Activated naive CD4-positive, alpha-beta T cell treated with anti-CD3 and anti-CD28 coated beads for 36 hours (primary cell): Measurements from ENCODE around the gene ZHX3. TPM values are rescaled to one million over a fixed set of nuclear protein-coding genes. Genes with fewer than 3 reads are reported as not detected.
"Not testable (repeated sequence)": the region's sequence is repeated elsewhere in the genome, so short reads cannot be mapped to it uniquely, and the experiment has no call there.

Experiments used
- CTCF ChIA-PET: fragments of 350-600 bp; sonication (Branson Sonifier 250); formaldehyde crosslinking; loops from one replicate; lab custom pipeline; 2021; ENCODE audit warnings: antibody characterized with exemption; lab: Charles Lee
- DNase-seq: peaks from one replicate; pipeline ENCODE4 v3.0.0-alpha.2; 2020
- H3K27ac Mint-ChIP-seq: one replicate; pipeline ENCODE4 v1.8.0; 2021; ENCODE audit warnings: mild to moderate bottlenecking, mixed read lengths
- H3K27me3 Mint-ChIP-seq: one replicate; pipeline ENCODE4 v1.8.0; 2021; ENCODE audit warnings: low read depth, mixed read lengths
- H3K36me3 Mint-ChIP-seq: one replicate; pipeline ENCODE4 v1.8.0; 2021; ENCODE audit warnings: low read depth, mixed read lengths
- H3K4me1 Mint-ChIP-seq: one replicate; pipeline ENCODE4 v1.8.0; 2021; ENCODE audit warnings: low read depth, mixed read lengths
- H3K4me3 Mint-ChIP-seq: one replicate; pipeline ENCODE4 v1.8.0; 2021; ENCODE audit warnings: mild to moderate bottlenecking, moderate library complexity, mixed read lengths
- H3K9me3 Mint-ChIP-seq: one replicate; pipeline ENCODE4 v1.8.0; 2021; ENCODE audit warnings: mixed read lengths
- intact Hi-C: fragments of 100-400 bp; cut with micrococcal nuclease; formaldehyde crosslinking; loops from one replicate; pipeline ENCODE4 v1.15.1; 2023
- microRNA-seq: library from miRNA; unstranded; fragments of <30 nt; microRNA quantifications from one replicate; pipeline ENCODE4 v1.2.0, GENCODE V29; 2022; ENCODE audit warnings: borderline microRNAs expressed, borderline replicate concordance
- total RNA-seq, 2 experiments: library from RNA; stranded (reverse); gene quantifications; one replicate each; pipeline ENCODE4 v1.2.3, GENCODE V29; 2021

The ZHX3 gene
- total RNA-seq, 2 experiments from 2014 or later: 9.4 to 9.9 TPM

- CTCF ChIA-PET: interaction anchor here (0.5 to 5.2 kb wide), 23 partner anchors 8 to 280 kb away, joined by 3 to 77 read pairs (median 4); partner anchors contain the start of gene LPIN3
- intact Hi-C loops: no loop called here
- H3K27me3 Mint-ChIP-seq: no peaks in the 10 kb centered on the region
- peaks cover 47% of the 10 kb centered on the region for H3K4me1 Mint-ChIP-seq
- H3K4me3 Mint-ChIP-seq: no peak overlapping the region
- H3K36me3 Mint-ChIP-seq: peaks cover 2% of the 10 kb centered on the region
- H3K27ac Mint-ChIP-seq: no peak overlapping the region
- DNase-seq: peak; percentile 73
- H3K9me3 Mint-ChIP-seq: no peaks in the 10 kb centered on the region
Measured at GRCh38 chr20:41133709-41134361, 183.7 kb downstream of the ZHX3 start.

- H3K27me3 Mint-ChIP-seq, H3K9me3 Mint-ChIP-seq, DNase-seq, intact Hi-C loops, H3K4me3 Mint-ChIP-seq, H3K36me3 Mint-ChIP-seq, H3K27ac Mint-ChIP-seq: not testable (repeated sequence)
- peaks cover 47% of the 10 kb centered on the region for H3K4me1 Mint-ChIP-seq
- CTCF ChIA-PET: interaction anchor here (0.7 to 5.2 kb wide), 3 partner anchors 25 to 100 kb away, joined by 3 to 77 read pairs (median 3); no protein-coding TSS in a partner anchor
Measured at GRCh38 chr20:41132388-41132775, 185.1 kb downstream of the ZHX3 start.

DNA sequence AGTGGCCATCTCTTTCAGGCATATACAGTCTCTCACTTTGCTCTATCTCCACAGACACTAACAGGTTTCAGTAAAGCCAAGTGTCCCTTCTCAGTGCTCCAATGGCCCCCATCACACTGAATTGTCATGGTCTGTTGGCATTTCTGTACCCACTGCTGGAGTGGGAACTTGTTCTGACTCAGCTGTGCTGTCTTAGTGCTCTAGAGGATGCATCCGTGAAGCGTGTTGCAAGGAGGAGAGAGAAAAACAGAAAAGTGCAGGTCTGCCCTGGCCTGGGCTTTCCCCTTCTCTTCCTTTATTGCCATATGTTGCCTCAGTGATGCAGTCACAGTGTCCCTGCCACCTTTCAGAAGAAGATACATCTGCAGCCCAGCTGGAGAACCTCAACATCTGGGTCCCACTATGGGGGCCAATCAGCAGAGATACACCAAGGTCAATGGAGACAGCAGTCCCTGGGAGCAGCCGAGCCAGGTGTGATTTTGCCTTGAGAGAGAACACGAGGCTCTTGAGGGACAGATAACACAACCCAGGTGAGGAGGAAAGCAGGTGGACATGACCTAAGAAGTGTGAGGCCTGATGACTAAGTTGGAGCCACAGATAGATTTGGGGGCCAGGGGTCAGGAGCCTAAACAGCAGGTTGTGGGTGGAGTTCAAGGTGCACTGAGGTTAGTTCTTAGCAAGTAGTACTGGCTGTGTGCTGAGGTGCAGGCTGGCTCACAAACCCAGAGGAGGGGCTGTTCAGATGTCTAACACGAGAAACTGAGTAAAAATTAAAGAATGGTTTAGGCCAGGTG is 185.7 kb downstream of the ZHX3 start:
- Mint-ChIP-seq H3K4me1 (peaks cover 47% of the 10 kb centered on the region), H3K4me3 (no peak overlapping the region), H3K36me3 (peaks cover 5% of the 10 kb centered on the region), H3K9me3 (no peaks in the 10 kb centered on the region), H3K27ac (peak overlapping the region; percentile 59), H3K27me3 (no peaks in the 10 kb centered on the region)
- CTCF ChIA-PET: interaction anchor here (0.7 to 5.2 kb wide), 4 partner anchors 8 to 101 kb away, joined by 3 to 77 read pairs (median 4); no protein-coding TSS in a partner anchor
- intact Hi-C loops: no loop called here
- DNase-seq: peak; percentile 59

Small RNA genes lying within 50 kb of the gene (microRNA-seq; reads per million reads assigned to microRNA genes)
- gene MIR6871: not detected

Other genes starting within 250 kb of the ZHX3 start
- 100 to 1,000 TPM; 117 to 136 TPM for gene PLCG1, start 180.2 kb downstream of the ZHX3 start, total RNA-seq
- gene LPIN3, start 23.1 kb upstream of the ZHX3 start, total RNA-seq: 1 to 10 TPM in 1 of 2 experiments, under 1 TPM in 1; 0.84 to 1.0 TPM
- gene EMILIN3, start 49.1 kb upstream of the ZHX3 start, total RNA-seq: not detected